VCaP (cell line): Measurements from ENCODE around the gene KAT6B.
A peak's percentile ranks its signal among the peaks of the same experiment; 100 is the strongest.
"Not testable (repeated sequence)": the region's sequence is repeated elsewhere in the genome, so short reads cannot be mapped to it uniquely, and the experiment has no call there.

Experiments used
- H3K27ac ChIP-seq: fragments of 450-650 bp; 2 replicates; pipeline ENCODE4 v1.5.1; 2017
- CTCF ChIP-seq: fragments of 450-650 bp; conservative IDR thresholded peaks from 2 replicates; pipeline ENCODE4 v1.5.1; 2017; ENCODE audit warnings: mild to moderate bottlenecking, moderate library complexity

KAT6B gene

DNA sequence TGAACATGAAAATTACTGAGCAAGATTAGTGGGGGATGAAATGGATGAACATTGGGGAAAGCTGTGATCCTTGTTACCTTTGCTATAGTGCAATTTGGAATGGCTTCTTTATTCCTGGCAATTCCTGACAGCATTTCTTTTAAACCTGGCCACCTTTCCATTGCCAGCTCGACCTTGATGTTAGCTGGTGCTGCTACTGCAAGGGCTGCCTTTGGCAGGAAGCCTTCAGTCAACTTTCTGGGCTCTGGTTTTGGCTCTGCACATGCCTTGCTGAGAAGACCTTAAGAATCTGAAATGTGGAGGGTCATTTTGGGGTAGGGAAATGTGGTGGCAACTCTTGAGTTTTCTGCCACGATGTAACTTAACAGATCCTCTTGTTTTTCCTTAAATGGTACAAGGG, 64.7 kb downstream of the KAT6B start:
- TF ChIP-seq CTCF = no peak
- H3K27ac ChIP-seq = no peak overlapping the region

GRCh38 chr10:74892839-74893238, 66.4 kb downstream of the KAT6B start:
- H3K27ac ChIP-seq = no peak overlapping the region
- no peak for TF ChIP-seq CTCF

GRCh38 chr10:74893329-74893728, 66.9 kb downstream of the KAT6B start:
- H3K27ac ChIP-seq = not testable (repeated sequence)

- H3K27ac ChIP-seq = peak overlapping the region; percentile 22
- TF ChIP-seq CTCF = no peak
These were observed 70.6 kb downstream of the KAT6B start for GRCh38 chr10:74896788-74897527.

DNA sequence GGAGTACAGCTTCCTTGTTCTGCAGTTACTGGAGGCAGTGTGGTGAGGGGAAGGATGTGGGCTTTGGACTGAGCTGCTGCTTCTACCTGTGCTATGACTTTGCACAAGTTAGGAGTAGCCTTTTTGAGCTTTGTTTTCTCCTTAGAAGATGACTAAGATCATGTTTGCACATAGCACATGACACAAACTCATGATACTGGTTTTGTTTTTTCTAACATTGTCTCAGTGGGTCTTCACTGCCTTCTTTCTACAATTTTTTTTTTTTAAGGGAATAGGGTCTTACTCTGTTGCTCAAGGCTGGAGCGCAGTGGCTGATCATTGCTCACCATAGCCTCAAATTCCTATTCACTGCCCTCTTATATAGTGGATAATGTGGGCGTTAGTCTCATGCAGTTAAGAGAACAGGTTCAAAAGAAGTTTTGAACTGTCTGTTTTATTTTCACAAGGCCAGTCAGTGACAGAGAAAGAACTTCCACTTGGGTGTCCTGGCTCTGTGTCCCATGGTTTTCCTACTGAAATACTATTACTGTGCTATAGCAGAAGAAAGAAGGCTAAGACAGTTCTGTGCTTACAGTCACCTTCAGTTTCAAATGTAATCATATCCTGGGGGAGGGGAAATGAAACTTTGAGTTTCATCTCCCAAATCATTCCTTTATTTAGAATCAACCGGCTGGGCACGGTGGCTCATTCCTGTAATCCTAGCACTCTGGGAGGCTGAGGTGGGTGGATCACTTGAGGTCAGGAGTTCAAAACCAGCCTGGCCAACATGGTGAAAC, 72.0 kb downstream of the KAT6B start:
- TF ChIP-seq CTCF = no peak
- no peak overlapping the region for H3K27ac ChIP-seq

DNA sequence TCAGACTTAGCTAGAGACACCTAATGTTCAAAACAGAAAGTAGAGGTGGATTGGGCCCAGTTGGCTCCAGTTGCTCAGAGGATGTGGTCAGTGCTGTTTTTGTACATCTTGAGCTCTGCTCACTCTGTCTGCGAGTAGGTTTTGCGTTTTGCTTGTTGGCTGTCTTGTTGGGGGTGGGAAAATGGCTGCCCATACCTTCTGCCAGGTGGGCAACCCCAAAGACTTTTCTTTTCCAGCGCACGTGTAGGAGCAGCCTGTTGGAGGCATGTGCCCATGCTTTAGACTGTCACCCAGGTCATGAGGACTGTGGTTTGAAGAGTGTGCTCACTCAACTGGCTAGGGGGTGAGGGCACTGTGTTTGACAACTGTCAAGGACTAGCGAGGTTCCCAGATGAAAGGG, 73.9 kb downstream of the KAT6B start:
- H3K27ac ChIP-seq = no peak overlapping the region
- no peak for TF ChIP-seq CTCF

- no peak overlapping the region for H3K27ac ChIP-seq
- TF ChIP-seq CTCF = no peak
These were observed 74.9 kb downstream of the KAT6B start for GRCh38 chr10:74901301-74901700.

DNA sequence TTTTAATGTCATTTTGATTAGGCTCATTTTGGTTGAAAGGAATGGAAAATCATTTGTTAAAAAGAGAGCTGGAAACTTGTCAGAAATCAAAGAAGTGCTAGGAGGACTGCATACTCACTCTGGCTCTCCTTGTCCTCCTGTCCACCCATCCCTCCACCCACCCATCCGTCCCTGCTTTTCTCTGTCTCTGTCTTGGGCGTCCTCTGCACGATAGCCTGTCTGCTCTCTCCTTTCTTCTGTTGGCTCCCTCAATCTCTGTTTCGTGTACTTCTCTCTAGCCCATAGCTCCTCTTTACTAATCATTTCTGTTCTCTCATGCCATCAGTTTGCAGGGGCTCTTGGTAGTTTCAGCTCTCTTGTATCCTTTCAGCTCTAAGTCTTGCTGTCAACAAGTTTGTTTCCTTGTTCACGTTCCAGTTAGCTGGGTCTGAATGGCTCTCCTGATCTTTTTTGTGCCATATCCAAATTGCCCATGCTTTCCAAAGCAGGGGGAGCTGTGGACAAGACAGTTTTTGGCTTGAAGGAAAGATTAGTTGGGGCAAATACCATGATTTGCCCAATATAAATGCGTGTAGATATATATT, 75.6 kb downstream of the KAT6B start:
- no peak for TF ChIP-seq CTCF
- no peak overlapping the region for H3K27ac ChIP-seq
